Esophagus muscularis mucosa (tissue), 4 donors: ENCODE data around the gene ANKRD33B. TPM values are rescaled to one million over a fixed set of nuclear protein-coding genes. Genes with fewer than 3 reads are reported as not detected.

Source experiments
- DNase-seq: peaks from one replicate; pipeline ENCODE4 v3.0.0-alpha.2; 2017; ENCODE audit errors: extremely low spot score
- H3K27ac ChIP-seq, 4 donors: fragments of 200-600 bp; sonication (generic); replicated peaks in 1 of 4; 1 replicate in 3 of 4; 2 replicates in 1 of 4; pipeline ENCODE4 v1.5.1; 2016 to 2019; ENCODE audit warnings: mild to moderate bottlenecking in 1 of 4
- H3K27me3 ChIP-seq, 4 donors: fragments of 200-600 bp; sonication (generic); one replicate each; pipeline versions ENCODE4 v1.5.1 to v1.6.0; 2016 to 2019
- H3K36me3 ChIP-seq, 4 donors: fragments of 200-600 bp; sonication (generic); one replicate each; pipeline ENCODE4 v1.5.1; 2016 to 2019
- H3K4me1 ChIP-seq, 4 donors: fragments of 200-600 bp; sonication (generic); one replicate each; pipeline ENCODE4 v1.5.1; 2016 to 2019
- H3K4me3 ChIP-seq, 4 donors: fragments of 200-600 bp; sonication (generic); 1 replicate in 2 of 4; 2 replicates in 2 of 4; pipeline ENCODE4 v1.5.1; 2016 to 2019; ENCODE audit warnings: mild to moderate bottlenecking in 4 of 4, moderate library complexity in 1 of 4
- H3K9me3 ChIP-seq, 4 donors: fragments of 200-600 bp; sonication (generic); 1 replicate in 3 of 4; 2 replicates in 1 of 4; pipeline ENCODE4 v1.5.1; 2016 to 2019
- EP300 ChIP-seq: sonication (generic); formaldehyde crosslinking; IDR thresholded peaks from one replicate; pipeline ENCODE4 v1.6.1; 2017; ENCODE audit warnings: antibody characterized with exemption
- POLR2A ChIP-seq: fragments of 450-650 bp; IDR thresholded peaks from one replicate; pipeline ENCODE4 v1.6.1; 2017; ENCODE audit warnings: antibody characterized with exemption, moderate library complexity, mild to moderate bottlenecking, low read depth
- POLR2AphosphoS5 ChIP-seq, 2 donors: sonication (generic); formaldehyde crosslinking; IDR thresholded peaks; one replicate each; pipeline ENCODE4 v1.6.1; 2017; ENCODE audit warnings: antibody characterized with exemption in 2 of 2
- WGBS: methylation state at CpG from one replicate; pipeline ENCODE4 v1.1.5; 2018; 5-methylcytosine and 5-hydroxymethylcytosine counted together
- intact Hi-C: fragments of 100-400 bp; cut with DNase I; formaldehyde crosslinking; loops from one replicate; pipeline ENCODE4 v1.15.1; 2023
- total RNA-seq, 4 donors: library from RNA; depleted of rRNA; stranded (reverse); fragments of >200 nt; gene quantifications; one replicate each; pipeline versions ENCODE4 v1.1.0 to v1.2.1, GENCODE V29; 2016
- TF ChIP-seq, protein P1 (sequence below), 3 experiments: fragments of 200-600 bp in 2 of 3; fragments of 450-650 bp in 1 of 3; sonication (generic) in 2 of 3; IDR thresholded peaks; one replicate each; pipeline ENCODE4 v1.5.1; 2017 to 2019; ENCODE audit warnings: antibody characterized with exemption in 3 of 3, mild to moderate bottlenecking in 2 of 3, moderate library complexity in 1 of 3

Gene ANKRD33B
- total RNA-seq, 4 donors from 2014 or later = 4.6 to 8.2 (median 6.7) TPM

DNA sequence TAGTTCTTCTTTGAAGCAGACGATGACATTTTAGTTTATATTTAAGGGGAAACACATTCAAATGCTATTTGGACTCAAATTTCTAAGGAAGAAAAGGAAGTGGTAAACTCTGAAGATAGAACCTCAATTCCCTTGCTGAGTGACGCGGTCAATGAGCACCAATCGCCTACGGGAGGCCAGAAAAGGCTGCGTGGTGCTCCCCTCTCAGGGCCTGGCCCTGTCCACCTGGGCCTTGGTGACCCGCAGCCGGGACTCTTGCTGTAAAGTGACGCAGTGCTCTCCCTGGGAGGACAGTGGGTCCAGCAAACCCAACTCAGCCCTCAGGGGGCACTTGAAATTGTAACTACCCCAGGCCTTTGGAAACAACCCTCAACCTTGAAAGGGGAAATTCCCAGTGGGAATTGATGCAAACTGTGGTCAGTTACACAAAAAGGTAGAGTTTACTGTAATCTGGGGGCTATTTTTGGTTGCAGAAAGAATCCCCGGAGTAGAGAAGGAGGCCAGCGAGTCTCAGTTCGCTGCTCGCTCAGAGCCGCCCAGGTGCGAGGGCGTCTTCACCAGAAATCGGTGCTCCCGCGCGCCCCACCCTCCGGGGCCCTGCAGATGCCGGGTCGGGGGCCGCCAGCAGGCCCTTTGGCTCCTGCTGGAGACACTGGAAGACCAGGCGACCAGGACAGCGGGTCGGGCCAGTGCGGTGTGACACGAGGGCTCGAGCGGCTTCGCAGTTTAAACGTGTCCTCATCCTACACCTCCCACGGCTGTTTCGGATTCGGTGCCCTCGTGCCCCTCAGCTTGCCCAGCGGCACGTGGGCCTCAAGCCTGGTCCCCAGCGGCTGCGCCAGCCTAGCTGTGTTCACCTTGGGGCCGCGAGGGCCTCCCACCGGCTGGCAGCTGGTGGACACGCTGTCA lies 1.4 kb upstream of the ANKRD33B start:
- WGBS = 55% methylated on average over 24 of the region's 45 CpGs
- Histone ChIP-seq H3K27ac (peak overlapping the region; percentile 73 to 82 (median 80)), H3K36me3 (no peaks in the 10 kb centered on the region), H3K4me3 (peak overlapping the region in 3 of 4 donors; percentile 63 to 77 (median 69)), H3K4me1 (peaks cover 20 to 47% (median 36%) of the 10 kb centered on the region in 4 donors), H3K27me3 (peaks cover 0 to 53% (median 21%) of the 10 kb centered on the region in 4 donors), H3K9me3 (no peaks in the 10 kb centered on the region)
- no peak for TF ChIP-seq POLR2A
- no peak for TF ChIP-seq POLR2AphosphoS5 (IDR thresholded peaks at IDR 0.05)
- TF ChIP-seq EP300 = no peak
- TF ChIP-seq, protein P1, sequence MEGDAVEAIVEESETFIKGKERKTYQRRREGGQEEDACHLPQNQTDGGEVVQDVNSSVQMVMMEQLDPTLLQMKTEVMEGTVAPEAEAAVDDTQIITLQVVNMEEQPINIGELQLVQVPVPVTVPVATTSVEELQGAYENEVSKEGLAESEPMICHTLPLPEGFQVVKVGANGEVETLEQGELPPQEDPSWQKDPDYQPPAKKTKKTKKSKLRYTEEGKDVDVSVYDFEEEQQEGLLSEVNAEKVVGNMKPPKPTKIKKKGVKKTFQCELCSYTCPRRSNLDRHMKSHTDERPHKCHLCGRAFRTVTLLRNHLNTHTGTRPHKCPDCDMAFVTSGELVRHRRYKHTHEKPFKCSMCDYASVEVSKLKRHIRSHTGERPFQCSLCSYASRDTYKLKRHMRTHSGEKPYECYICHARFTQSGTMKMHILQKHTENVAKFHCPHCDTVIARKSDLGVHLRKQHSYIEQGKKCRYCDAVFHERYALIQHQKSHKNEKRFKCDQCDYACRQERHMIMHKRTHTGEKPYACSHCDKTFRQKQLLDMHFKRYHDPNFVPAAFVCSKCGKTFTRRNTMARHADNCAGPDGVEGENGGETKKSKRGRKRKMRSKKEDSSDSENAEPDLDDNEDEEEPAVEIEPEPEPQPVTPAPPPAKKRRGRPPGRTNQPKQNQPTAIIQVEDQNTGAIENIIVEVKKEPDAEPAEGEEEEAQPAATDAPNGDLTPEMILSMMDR (IDR thresholded peaks at IDR 0.05) = no peak
- intact Hi-C loops = no loop called here
- DNase-seq = no peak

DNA sequence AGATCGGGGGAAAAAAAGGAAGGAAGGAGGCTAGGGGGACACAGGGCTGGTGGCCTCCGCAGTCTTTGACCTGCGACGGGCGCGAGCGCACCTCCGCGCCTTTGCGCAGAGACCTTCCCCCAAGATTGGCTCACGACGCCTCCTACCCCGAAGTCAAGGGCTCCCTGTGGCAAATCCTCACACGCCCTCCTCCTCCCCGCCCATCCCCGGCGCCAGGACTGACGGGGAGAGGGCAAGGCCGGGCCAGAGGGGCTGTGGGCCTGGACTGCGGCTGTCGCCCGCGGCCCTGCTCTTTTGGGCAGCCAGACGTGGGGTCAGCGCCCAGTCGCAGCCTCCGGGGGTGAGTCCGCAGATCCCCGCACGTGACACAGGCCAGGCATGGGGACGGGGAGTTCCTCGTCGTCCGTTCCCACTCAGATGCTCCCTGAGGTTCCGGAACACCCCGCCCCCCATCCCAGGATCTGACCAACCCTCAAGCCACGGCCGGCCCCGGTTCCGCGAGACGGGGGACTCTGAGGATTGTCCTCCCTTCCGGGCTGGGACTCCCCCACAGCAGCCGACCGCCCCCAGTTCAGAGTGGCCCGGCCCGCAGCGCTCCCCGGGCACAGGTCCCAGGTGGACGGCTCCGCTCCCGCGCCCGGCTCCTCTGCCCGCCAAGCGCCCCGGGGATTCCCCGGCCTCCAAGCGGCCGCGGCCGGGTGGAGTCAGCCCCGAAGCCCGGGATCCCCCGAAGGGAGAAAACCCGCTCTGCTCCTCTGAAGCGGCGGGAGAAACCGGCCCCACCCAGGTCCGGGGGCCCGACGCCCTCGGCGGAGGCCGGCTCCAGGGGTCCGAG lies 543 bp upstream of the ANKRD33B start:
- Histone ChIP-seq H3K9me3 (no peaks in the 10 kb centered on the region), H3K4me3 (peak overlapping the region; percentile 63 to 77 (median 70)), H3K4me1 (peaks cover 16 to 55% (median 39%) of the 10 kb centered on the region in 4 donors), H3K36me3 (no peaks in the 10 kb centered on the region), H3K27me3 (peaks cover 0 to 50% (median 21%) of the 10 kb centered on the region in 4 donors), H3K27ac (peak overlapping the region; percentile 73 to 82 (median 80))
- peak in 1 of 2 donors; percentile 7 for TF ChIP-seq POLR2AphosphoS5 (IDR thresholded peaks at IDR 0.05)
- TF ChIP-seq, protein P1 (IDR thresholded peaks at IDR 0.05) = no peak
- no peak for DNase-seq
- WGBS = 11% methylated on average over 2 of the region's 76 CpGs
- intact Hi-C loops = no loop called here

DNA sequence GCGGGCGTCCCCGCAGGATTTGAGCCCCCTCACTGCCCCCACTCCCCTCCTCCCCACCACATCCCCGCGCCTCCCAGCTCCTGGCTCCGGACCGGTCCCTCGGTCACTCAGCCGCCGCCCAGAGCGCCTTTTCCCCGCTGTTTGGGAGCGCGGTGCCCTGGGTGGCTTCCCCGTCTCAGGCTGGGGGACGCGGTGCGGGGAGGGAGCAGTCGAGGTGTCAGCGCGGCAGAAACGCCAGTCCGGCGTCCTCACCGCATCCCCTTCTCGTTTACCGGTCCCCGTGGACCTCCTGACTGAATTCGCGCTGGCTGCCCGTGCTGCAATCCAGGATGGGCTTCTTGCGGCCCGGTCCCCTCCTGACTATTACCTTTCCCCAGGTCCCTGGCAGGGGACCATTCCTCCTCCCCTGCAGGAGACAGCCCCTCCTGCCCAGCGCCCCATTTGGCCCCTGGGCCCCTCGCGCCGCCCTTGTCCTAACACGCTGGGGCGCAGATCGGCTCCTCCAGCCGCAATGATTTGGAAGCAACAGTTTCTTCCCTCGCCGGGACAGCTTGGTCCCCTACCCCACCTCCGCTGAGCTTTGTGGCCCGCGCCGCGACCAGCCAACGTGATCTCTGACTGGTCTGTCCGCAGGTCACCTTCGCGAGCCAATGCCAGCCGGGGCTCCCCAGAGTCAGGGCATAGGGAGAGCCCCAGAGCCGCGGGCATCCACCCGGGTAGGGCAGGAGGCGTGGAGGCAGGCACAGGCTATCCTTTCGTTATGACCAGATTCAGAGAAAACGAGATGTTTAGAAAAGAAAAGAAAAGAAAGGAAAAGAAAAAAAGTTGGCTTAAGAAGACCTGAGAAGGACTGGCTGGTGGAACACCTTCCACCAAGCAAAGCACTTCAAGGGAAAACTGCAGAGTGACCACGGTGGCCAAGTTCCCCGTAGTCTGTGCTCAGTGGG lies 1.2 kb downstream of the ANKRD33B start:
- peaks cover 16 to 59% (median 41%) of the 10 kb centered on the region in 4 donors for H3K4me1 ChIP-seq
- H3K27me3 ChIP-seq = peaks cover 0 to 50% (median 21%) of the 10 kb centered on the region in 4 donors
- H3K36me3 ChIP-seq = no peaks in the 10 kb centered on the region
- TF ChIP-seq, protein P1 (IDR thresholded peaks at IDR 0.05) = no peak
- TF ChIP-seq POLR2A (no peak), POLR2AphosphoS5 (IDR thresholded peaks at IDR 0.05) (no peak), EP300 (no peak)
- no peaks in the 10 kb centered on the region for H3K9me3 ChIP-seq
- H3K27ac ChIP-seq = peak overlapping the region; percentile 73 to 82 (median 80)
- 15% methylated on average over 47 of the region's 61 CpGs for WGBS
- no peak for DNase-seq
- intact Hi-C loops = no loop called here
- peak overlapping the region; percentile 63 to 77 (median 70) for H3K4me3 ChIP-seq

DNA sequence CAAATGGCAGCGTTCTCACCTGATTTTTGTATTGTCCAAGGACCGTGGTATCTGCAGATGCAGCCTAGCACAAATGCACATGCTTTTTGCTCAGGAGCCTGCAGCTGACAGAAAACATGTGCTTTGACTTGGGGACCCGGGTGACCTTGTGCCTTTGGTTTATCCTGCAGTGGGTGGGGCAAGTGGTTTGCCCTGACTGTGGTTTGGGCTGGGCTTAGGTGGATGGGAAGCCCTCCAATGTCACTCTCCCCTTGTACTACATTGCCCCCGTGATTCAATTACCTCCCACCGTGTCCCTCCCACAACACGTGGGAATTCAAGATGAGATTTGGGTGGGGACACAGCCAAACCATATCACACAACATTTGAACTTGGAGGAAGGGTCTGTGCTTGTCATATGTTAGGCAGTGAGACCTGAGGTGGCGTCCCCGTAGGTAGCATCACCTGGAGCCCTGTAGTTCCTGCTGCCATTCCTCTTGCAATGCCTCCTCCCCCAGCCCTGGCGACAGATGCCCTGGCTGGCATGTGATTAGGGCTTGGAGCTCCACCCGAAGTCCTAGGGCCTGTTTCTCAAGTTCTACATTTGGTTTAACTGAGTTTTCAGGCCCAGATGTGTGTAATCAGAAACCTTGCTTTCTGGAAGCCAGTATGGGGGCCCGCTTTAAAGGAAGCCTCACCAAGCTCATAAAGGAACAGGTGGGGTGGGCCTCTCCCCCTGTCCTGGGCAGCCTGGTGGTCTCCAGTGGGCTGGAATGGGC lies 2.1 kb downstream of the ANKRD33B start:
- no peak for TF ChIP-seq EP300
- H3K27me3 ChIP-seq = peaks cover 0 to 50% (median 21%) of the 10 kb centered on the region in 4 donors
- WGBS = 66% methylated on average over 11 of the region's 11 CpGs
- H3K4me3 ChIP-seq = peak overlapping the region; percentile 63 to 77 (median 70)
- DNase-seq = no peak
- no peaks in the 10 kb centered on the region for H3K9me3 ChIP-seq
- no peaks in the 10 kb centered on the region for H3K36me3 ChIP-seq
- intact Hi-C loops = no loop called here
- peak overlapping the region; percentile 44 to 59 (median 50) for H3K27ac ChIP-seq
- H3K4me1 ChIP-seq = peaks cover 16 to 59% (median 41%) of the 10 kb centered on the region in 4 donors
